Fibroblast of lung (primary cell): ENCODE results near the gene TMEM154.

Experiments used
- CTCF ChIP-seq, 2 donors: IDR thresholded peaks in 1 of 2; conservative IDR thresholded peaks in 1 of 2; 1 replicate in 1 of 2; 2 replicates in 1 of 2; pipeline ENCODE4 v1.5.1; 2011 to 2012; ENCODE audit warnings: low read length in 2 of 2, control low read depth in 1 of 2, inconsistent platforms in 1 of 2, low read depth in 1 of 2, mild to moderate bottlenecking in 1 of 2
- EZH2 ChIP-seq: IDR thresholded peaks from 2 replicates; pipeline ENCODE4 v1.5.1; 2012; ENCODE audit warnings: low read length, control low read depth, mild to moderate bottlenecking; ENCODE audit errors: missing control alignments

DNA sequence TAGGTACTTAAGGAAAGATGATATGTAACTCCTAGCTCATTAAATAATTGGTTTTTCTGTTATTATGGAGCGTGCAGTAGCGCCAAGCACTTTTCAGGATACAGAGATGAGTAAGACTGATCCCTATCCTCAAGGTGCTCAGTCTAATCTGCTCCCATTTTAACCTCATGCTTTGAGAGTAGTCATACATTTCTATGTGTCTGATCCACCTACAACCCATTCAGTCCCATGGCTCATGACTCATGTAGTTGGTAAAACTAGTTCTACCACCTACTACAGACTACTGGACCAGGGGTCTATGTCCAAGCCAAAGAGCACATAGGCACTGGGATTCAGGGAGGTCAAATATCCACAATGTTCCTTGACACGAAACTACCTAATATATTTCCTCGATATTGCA is 60.8 kb downstream of the TMEM154 start:
- TF ChIP-seq CTCF (conservative IDR thresholded peaks at IDR 0.05 in 1 of 2, IDR thresholded peaks at IDR 0.05 in 1 of 2; ENCODE audit: low read depth in 1 of 2, low read length in 2 of 2) = no peak
- TF ChIP-seq EZH2 = no peak
